HG02623 (cell line): ENCODE measurements around the gene SLC8A1.

Source experiments
- ATAC-seq: cut with Tn5 transposase; IDR thresholded peaks from one replicate; pipeline ENCODE4 v1.9.1; 2021; ENCODE audit warnings: moderate library complexity; ENCODE audit not compliant: unreplicated experiment

SLC8A1 gene

GRCh38 chr2:40395169-40396073 lies 56.5 kb downstream of the SLC8A1 start:
- ATAC-seq, result no peak

GRCh38 chr2:40394597-40394996 lies 57.3 kb downstream of the SLC8A1 start:
- ATAC-seq, result no peak

GRCh38 chr2:40394031-40394430 lies 57.9 kb downstream of the SLC8A1 start:
- no peak for ATAC-seq

GRCh38 chr2:40388161-40388560 lies 63.7 kb downstream of the SLC8A1 start:
- ATAC-seq, result no peak

GRCh38 chr2:40386177-40386576 lies 65.7 kb downstream of the SLC8A1 start:
- ATAC-seq, result no peak

GRCh38 chr2:40384714-40385113 lies 67.2 kb downstream of the SLC8A1 start:
- ATAC-seq, result no peak

- no peak for ATAC-seq
Observed at GRCh38 chr2:40384233-40384632, 67.7 kb downstream of the SLC8A1 start.

- ATAC-seq, result no peak
Observed at GRCh38 chr2:40380721-40381120, 71.2 kb downstream of the SLC8A1 start.

- no peak for ATAC-seq
Observed at GRCh38 chr2:40380041-40380440, 71.8 kb downstream of the SLC8A1 start.

GRCh38 chr2:40374543-40375240 lies 77.2 kb downstream of the SLC8A1 start:
- ATAC-seq, result no peak

- ATAC-seq, result no peak
Observed at GRCh38 chr2:40373111-40373510, 78.8 kb downstream of the SLC8A1 start.

GRCh38 chr2:40372283-40372985 lies 79.5 kb downstream of the SLC8A1 start:
- ATAC-seq, result no peak

GRCh38 chr2:40371525-40372282 lies 80.2 kb downstream of the SLC8A1 start:
- ATAC-seq, result no peak

GRCh38 chr2:40370007-40370395 lies 81.9 kb downstream of the SLC8A1 start:
- no peak for ATAC-seq

- ATAC-seq, result no peak
Observed at GRCh38 chr2:40369267-40370006, 82.5 kb downstream of the SLC8A1 start.

GRCh38 chr2:40367652-40368051 lies 84.2 kb downstream of the SLC8A1 start:
- ATAC-seq, result no peak

- ATAC-seq, result no peak
Observed at GRCh38 chr2:40367032-40367431, 84.9 kb downstream of the SLC8A1 start.

GRCh38 chr2:40364151-40364874 lies 87.6 kb downstream of the SLC8A1 start:
- ATAC-seq, result no peak

GRCh38 chr2:40363631-40364030 lies 88.3 kb downstream of the SLC8A1 start:
- ATAC-seq, result no peak

- no peak for ATAC-seq
Observed at GRCh38 chr2:40363231-40363630, 88.7 kb downstream of the SLC8A1 start.
